Stimulated activated CD4-positive, alpha-beta T cell treated with anti-CD3 and anti-CD28 coated beads, Interleukin-4, amount 100 ng/mL, for 24 hours (primary cell): ENCODE results near the gene PIPOX.

Source experiments
- DNase-seq: peaks from one replicate; pipeline ENCODE4 v3.0.0-alpha.2; 2020

The PIPOX gene, protein sequence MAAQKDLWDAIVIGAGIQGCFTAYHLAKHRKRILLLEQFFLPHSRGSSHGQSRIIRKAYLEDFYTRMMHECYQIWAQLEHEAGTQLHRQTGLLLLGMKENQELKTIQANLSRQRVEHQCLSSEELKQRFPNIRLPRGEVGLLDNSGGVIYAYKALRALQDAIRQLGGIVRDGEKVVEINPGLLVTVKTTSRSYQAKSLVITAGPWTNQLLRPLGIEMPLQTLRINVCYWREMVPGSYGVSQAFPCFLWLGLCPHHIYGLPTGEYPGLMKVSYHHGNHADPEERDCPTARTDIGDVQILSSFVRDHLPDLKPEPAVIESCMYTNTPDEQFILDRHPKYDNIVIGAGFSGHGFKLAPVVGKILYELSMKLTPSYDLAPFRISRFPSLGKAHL

DNA sequence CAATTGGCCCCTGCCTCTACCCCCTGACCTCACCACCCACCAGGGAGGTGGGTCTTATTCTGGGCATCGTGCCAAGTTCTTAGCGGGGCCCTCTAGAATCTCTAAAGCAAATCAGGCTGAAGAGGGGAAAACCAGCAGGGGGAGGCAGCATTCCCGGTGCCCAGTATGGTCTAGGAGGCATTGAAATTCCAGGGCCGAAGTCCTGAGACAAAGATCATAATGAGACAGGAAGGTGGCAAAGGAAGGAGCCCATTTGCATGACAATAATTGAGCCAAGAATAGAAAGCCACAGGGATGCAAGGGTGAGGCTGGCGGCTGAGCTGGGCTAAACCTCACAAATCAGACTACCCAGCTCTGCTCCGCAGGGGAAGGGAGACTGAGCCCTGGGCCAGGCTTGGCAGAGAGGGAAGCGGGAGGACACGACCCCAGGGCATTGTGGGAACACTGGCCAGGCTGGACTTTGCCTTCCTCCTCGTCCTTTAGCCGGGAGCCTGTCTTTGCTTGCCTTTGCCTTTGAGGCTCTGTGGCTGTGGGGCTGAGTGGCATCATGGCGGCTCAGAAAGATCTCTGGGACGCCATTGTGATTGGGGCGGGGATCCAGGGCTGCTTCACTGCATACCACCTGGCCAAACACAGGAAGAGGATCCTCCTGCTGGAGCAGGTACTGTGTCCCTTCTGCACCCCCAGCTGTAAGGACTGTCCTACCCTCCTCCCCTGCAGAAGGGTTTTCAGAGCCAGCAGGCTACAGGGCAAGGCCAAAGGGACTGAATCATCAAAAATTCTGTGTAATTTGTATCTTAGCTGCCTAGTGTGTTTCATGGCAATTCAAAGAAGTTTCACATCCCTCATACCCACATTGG is at the start of gene PIPOX:
Gene PIPOX (plus strand): TSS at position 463 of the 860 bp plus-strand sequence. CDS start 85 bp downstream, at position 548.
- DNase-seq = no peak

DNA sequence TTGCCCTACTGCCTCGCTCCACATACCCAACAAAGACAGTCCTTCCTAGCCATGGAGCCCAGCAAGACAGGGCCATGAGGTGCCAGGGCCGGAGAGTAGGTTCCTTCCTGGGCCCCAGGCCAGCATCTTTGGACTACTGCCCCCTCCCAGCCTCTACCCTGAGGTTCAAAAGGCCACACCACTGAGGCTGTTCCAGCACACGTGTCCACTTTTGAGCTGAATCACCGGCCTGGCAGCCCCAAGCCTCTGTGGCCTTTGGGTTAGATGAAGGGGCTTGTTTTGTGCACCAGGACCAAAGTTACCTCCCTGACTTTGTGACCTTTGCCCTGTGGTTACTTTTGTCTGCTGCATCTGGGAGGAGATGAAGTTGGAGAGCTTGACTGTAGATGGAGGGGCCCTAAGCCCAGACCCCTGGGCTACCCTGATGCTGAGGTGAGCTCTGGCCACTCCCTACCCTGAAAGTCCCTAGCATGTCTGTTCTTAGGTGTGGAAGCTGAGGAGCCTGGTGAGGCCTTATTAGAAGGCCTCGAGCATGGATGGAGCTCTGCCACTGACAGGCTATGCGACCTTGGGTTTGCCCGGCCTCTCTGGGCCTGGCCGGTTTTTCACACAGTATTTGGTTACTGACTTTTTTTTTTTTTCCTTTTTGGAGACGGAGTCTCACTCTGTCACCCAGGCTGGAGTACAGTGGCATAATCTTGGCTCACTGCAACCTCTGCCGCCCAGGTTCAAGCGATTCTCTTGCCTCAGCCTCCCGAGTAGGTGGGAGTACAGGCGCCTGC is 49.1 kb upstream of the PIPOX start:
- DNase-seq = no peak

DNA sequence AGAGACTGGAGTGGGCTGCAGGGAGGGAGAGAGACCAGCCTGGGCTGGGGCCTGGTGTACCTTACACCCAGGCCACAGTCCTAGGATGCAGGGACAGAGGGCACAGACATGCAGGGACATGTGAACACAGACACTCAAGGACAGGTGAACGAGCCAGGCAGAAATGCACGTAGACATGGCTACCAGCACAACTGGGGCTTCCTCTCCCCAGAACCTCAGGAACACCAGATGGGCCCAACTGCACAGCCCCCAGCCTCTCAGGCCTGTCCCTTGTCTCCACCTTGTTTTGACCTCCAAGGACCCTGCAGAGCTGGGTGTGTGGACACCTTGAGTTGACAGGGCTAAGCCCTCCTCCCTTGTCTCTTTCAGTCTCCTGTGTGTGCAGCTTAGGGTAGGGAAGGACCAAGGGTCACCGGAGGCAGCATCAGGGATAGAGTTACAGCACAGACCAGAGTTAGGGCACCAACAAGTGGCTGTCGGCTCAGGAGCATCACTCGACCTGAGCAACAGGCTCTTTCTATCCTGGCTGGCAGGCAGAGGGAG is 46.3 kb upstream of the PIPOX start:
- no peak for DNase-seq

DNA sequence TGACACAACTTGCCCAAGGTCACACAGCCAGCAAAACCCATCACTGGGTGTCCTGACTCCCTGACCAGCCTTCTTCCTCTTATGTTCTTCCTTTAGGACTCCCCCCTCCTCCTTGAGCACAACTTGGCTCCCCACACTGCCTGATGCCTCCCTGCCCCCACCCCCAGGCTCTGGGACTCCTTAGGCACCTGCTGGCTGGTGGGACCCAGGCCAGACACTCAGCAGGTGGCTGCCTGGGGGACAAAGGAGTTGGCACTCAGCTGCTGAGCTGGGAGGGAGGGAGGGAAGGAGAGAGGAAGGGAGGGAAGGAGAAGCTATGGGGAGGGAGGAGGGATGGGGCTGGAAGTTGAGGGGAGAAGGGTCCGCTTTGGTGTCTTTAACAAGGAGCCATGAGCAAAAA is 45.1 kb upstream of the PIPOX start:
- no peak for DNase-seq

DNA sequence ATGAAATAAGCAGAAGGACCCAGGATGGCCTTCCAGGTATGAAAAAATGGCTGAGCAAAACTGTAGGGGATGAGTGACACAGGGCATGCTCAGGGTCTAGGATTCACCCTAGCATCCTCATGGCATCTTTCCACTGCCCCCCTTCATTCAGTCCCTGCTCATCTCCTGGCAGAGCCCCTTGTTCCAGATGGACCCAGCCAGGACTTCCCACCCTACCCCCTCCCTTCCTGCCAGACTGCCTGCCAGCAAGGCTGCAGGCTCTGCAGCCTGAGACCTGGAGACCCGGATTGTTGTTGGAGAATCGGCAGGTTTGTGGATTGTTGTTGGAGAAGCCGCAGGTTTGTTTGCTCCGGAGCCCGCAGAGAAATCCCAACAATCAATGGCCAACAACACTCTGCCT is 43.7 kb upstream of the PIPOX start:
- no peak for DNase-seq

DNA sequence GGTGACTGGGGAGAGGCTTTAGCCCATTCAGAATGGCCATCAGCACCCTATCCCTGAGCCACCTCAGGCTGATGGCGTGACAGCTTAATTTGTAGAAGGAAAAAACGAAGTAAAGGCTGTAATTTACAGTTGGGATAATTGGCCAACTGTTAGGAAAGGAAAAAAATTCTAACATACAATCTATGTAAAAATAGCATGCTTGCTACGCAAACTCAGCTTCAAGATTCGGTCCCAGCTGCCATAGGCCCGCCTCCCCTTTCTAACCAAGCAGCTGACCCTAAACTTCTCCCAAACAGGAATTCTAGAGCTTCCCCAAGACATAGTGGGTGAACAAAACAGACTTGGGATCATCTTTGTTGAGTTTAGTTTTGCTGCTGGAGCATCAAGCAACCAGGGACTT is 42.0 kb upstream of the PIPOX start:
- no peak for DNase-seq

DNA sequence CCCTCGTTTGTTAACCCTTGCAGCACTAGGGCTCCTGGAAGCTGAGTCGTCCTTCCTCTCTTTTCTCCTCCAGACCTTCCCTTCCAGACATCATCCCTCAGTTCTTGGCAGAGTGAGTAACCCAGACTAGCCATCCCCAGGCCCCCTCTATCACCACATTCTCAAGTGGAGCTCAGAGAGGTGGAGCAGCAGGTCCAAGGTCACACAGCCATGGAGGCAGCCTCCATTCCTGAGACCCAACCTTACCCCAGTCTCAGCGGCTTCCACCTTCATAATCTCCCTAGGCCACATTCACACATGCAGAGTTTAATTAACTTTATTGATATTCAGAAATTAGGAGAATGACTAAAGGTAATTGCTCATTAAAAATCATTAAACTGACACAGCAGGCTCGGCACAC is 40.1 kb upstream of the PIPOX start:
- DNase-seq = no peak

DNA sequence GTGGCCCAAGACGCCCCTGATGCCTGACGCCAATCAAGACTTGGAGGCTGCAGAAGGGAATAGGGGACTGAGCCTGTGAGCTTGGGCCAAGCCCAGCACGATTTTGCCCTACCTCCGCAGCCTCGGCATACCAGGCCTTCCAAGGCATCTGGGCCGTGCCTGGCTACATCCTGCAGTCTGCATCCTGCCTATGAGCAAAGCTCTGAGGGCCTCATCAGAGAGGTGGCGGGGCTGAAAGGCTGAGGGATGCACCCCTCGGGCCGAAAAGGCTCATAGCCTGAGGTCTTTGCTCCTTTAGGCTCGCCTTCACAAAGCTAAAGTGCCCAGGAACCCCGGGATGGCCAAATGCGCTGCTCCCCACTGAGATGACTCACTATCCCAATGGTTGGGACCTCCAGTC is 39.7 kb upstream of the PIPOX start:
- no peak for DNase-seq

DNA sequence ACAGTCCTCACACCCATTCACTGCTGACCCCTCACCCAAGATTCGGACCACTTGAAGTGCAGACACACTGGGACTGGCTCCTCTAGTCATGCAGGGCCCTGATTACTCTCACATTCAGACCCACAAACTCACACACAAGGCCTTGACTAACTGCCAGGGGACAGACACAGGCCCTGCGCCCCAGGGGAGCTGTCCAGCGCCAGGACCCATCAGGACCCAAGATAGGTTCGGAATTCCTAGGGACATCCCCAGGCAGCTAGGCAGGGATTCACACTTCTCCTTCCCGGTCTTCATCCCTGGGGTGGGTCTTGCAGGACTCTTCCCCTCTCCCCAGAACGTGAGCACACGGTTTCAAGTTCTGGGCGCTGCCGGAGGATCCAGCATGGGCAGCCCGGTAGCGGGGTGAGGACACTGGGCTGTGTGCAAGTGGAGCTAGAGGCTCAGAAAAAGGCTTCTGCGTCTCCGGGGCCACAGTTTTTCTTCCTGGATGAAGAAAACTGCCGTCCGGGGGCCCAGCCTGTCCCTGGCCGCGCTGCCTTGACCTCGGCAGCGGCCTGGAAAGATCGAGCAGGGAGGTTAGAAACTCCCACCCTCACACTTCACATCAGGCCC is 38.8 kb upstream of the PIPOX start:
- no peak for DNase-seq

DNA sequence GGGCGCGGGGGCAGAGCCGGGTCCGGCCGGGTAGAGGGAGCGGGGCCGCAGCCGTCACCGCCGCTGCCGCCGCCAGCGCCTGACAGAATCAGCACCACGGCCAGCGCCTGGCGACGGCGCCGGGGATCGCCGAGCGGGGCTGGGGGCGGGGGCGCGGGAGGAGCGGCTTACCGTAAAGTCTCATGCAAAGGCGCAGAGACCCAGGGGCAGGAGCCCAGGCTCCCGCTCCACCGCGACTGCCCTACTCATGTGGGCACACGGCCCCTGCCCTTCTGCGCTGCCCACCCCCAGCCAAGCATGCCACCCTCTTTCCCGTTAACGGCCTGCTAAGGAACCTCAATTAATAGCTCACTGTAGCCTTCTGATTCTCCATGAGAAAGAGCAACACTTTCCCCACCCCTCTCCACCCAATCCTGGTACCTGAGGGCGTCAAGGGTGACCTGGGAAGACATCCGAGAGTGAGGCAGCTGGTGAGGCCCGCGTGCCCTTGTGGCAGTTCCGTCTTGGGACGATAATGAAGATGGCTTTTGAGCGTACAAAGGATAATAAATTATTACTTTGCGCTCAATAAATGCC is 36.9 kb upstream of the PIPOX start, which contains the start of gene SEZ6:
Gene SEZ6 (minus strand): TSS at position 98 of the 576 bp plus-strand sequence. CDS start 164 bp downstream, outside the sequence.
- DNase-seq = peak; percentile 70

DNA sequence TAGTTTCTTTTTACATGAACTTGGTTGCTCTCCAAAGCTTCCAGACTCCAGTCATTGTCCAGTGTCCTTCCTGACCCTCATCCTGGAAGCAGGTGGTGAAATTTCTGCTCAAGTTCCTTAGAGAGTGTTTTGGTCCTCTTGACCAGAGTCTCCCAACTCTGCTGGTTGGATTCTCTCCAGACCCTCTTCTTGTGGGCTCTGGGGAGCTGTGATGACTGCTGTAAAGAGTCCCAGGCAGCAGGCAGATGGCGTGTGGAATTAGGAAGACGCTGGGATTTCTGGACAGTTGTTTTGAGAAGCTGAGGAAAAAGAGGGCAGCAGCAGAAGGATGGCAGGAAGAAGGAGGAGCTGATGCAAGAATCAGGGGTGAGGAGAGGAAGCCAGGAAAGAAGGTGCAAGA is 35.5 kb upstream of the PIPOX start:
- no peak for DNase-seq

DNA sequence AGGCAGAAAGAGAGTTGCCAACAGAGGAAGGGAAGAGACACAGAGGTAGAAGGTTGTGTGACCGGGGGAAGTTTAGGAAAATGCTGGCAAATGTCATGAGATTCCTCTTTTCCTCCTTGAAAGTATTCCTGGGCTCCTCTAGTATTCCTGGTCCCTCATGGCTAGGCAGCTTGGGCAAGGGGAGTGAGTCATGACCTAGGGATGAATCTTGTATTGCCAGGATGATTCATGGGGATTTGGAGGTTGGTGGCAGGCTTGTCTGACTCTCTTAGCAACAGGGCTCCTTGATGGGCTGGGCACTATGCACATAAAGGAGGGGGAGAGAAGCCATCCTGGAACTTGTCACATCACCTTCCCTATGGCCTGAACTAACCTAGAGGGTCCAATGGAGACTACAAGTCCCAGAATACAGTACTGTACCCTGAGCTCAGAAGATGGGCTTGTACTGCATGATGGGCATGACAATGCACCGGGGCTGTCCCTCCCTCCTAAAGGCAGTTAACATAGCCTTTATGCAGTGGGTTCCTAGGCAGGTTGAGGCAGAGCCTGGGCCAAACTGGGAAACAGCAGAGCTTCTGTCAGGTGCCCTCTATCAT is 35.0 kb upstream of the PIPOX start:
- no peak for DNase-seq

DNA sequence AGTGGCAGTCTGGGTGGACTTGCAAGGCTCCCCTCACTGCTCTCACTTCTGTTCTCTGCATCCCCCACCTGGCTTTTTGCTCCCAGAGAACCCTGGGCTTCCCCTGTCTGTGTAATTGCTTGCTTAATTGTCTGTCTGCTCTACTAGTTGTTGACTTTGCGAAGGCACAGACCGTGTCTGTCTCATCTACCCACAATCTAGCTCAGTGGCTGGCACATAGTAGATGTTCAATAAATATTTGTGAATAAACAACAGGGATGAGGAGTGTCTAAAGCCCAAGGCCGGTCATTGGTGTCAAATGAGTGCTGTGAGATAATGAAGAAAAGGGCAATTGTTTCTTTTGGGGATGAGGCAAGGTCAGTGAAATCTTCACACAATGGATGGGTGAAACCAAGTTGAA is 34.4 kb upstream of the PIPOX start:
- no peak for DNase-seq

DNA sequence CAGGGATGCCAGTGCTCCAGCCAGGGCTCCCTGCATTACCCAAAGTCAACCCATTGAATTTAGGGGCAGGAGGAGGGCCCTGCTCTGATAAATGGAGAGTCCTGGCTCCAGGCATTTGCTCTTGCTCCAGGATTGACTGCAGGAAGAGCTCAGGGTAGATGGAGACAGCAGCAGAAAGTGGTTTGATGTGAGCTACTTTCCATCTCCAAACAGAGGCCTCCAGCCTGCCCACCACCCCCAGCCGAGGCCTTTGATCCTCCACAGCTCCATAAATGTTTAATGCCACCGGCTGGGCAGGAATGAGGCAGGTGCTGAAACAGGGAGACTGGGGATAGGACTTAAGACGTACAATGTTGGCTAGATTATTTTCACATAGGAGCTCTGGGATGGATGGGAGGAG is 32.8 kb upstream of the PIPOX start:
- DNase-seq = no peak

DNA sequence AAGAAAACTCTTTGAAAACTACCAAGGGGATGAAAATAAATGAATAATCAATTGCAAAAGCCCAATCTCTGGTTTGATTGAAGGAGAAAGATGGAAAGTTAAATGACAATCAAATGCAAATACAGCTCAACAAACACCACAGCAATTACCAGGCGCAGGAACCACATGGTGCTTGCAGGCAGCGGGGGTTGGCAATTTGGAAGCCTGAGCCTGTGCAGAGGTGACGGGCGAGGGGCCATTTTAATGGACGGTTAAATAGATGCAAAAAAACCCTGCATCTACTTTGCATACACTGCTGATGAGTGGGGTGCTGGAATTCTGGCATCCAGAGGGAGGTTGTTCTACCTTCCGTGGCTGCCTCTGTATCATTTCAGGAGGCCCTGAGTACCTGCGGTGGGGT is 32.4 kb upstream of the PIPOX start:
- no peak for DNase-seq

DNA sequence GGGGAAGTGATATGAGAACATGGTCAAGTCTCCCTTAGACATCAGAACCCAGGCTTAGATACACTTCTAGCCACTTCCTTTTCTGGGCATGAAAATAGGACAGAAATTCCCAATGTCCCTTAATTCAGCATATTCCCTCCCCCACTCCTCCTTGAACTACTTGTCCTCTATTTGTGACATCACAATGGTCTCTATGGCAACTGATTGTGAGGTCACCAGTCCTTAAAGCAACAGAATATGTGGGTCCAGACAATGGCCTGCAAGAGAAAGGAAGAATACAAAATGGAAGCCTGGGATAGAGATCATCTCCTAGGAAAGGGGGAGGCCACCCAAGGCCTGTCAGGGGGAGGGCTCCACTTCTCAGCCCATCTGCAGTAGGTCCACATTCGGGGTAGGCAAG is 30.4 kb upstream of the PIPOX start:
- no peak for DNase-seq

DNA sequence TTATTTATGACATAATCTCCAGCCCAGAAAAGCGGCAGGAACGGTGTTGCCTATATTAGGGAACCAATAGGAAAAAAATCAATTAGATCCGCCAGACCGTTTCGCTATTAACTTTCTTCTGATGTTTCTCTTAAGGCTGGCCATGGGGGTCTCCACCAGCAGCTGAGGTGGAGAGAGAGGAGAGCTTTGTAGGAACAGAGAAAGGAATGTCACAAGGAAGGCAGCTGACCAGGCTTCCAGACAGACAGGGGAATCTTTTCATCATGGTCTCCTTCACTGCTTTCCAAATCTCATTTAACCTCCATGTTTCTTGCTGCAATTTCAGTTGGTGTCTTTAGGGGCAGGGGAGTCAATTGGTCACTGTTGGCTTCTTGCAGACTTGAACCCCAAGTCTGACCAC is 28.2 kb upstream of the PIPOX start:
- DNase-seq = no peak

DNA sequence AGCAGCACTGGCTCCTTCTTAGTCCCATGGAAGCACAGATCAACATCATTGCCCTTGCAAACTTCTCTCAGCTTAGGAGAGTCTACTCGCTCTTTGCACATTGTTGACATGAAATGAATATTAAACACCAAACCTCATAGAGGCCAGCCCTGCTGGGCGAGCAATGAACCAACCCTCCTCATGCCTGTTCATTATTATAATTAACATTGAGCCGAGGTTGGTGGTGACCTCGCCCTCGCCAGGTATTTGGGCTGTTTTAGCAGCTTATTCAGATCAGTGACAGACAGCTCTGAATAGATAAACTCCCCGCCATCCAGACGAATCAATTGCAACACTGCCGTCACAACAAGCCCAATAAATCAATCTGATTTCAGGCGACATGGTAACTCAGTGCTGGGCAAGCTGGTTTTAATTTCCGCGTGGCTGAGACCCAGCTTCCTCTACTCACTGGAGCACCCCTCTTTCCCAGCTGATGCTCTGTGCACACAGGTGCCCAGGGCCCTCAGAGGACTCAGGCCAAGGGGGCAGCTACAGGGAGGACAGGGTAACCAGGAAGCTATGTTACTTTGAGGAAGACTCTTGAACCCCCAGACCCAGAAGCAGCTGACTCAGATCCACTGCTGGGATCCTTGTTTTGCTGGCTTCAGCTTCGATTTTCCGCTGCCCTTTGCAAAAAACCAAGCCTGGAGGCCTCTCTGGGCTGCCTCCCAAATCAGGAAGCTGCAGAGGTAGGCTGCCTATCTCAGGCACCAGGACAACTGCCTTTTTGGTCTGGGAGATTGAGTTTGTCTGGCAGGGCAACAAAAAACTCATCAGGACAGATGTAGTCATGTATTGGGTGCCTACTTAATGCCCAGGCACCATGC is 26.4 kb upstream of the PIPOX start:
- DNase-seq = no peak

DNA sequence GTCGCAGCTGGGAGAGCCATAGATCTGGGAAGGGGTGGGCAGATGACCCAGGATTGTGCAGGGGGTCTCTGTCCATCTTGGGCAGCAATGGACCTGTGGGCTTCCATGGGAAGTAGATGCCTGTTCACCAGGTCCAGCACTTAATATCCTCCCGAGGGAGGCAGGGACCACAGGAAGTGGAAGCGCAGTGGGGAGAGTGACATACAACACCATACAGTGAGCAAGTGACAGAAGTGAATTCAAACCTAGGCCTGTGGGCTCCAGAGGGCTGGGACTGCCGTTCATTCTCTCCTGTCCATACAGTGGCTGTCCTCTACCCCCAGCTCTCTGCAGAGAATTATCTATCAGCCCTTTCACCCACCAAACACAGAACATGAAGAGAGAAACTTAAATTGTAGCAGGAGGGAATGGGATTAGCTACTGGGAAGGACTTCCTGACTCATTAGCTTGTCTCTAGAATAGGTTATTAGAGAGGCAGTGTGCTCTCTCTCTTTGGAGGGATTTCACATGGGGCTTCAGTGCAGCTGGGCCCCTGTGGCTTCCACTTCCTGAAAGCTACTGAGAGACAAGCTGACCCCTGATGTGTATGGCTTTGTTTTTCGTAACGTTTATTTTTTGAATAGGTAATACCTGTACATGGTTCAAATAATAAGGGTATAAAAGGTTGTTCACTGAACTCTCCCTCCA is 24.0 kb upstream of the PIPOX start:
- no peak for DNase-seq
